ENCODE measurements around the gene RABL6. TPM values are rescaled to one million over a fixed set of nuclear protein-coding genes. Genes with fewer than 3 reads are reported as not detected.
"Not testable (repeated sequence)": the region's sequence is repeated elsewhere in the genome, so short reads cannot be mapped to it uniquely, and the experiment has no call there.

The RABL6 gene
- total and polyA plus RNA-seq, 2 of the 4 experiments (the other 2 are of a cell fraction), result 37.1 to 47.5 TPM

DNA sequence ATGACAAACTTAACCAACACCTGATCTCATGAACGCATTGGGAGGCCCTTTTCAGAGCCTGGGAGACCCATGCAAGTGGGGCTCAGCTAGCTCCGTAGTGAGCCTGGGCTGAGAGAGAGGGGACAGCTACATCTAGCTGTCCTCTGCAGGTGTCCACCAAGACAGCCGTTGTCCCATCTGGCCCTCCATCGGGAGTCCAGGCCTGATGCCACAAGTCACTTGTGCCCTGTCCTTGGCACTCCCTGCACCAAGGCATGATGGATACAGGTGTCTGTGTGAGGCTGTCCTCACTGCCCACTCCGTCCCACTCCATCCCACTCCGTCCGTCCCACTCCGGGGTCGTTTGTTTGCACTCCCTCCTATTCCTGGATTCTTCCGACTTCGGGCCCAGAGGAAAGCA, 60.9 kb downstream of the RABL6 start:
- no peak for TF ChIP-seq RFX5 (IDR thresholded peaks at IDR 0.05; ENCODE audit: low read depth, low read length)
- no peak for TF ChIP-seq SMC3 (IDR thresholded peaks at IDR 0.05; ENCODE audit: low read depth, low read length)
- TF ChIP-seq CHD1 (IDR thresholded peaks at IDR 0.05; ENCODE audit: low read depth, low read length), result no peak
- TF ChIP-seq POLR2A (IDR thresholded peaks at IDR 0.05; ENCODE audit: low read depth, low read length), result no peak
- no peak for TF ChIP-seq RCOR1 (IDR thresholded peaks at IDR 0.05; ENCODE audit: insufficient replicate concordance, low read length)
- TF ChIP-seq FOS (IDR thresholded peaks at IDR 0.05; ENCODE audit: low read depth, low read length), result no peak
- TF ChIP-seq MXI1 (IDR thresholded peaks at IDR 0.05; ENCODE audit: borderline replicate concordance, low read depth, low read length), result no peak
- TF ChIP-seq, protein P1, sequence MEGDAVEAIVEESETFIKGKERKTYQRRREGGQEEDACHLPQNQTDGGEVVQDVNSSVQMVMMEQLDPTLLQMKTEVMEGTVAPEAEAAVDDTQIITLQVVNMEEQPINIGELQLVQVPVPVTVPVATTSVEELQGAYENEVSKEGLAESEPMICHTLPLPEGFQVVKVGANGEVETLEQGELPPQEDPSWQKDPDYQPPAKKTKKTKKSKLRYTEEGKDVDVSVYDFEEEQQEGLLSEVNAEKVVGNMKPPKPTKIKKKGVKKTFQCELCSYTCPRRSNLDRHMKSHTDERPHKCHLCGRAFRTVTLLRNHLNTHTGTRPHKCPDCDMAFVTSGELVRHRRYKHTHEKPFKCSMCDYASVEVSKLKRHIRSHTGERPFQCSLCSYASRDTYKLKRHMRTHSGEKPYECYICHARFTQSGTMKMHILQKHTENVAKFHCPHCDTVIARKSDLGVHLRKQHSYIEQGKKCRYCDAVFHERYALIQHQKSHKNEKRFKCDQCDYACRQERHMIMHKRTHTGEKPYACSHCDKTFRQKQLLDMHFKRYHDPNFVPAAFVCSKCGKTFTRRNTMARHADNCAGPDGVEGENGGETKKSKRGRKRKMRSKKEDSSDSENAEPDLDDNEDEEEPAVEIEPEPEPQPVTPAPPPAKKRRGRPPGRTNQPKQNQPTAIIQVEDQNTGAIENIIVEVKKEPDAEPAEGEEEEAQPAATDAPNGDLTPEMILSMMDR (conservative IDR thresholded peaks at IDR 0.05; ENCODE audit: low read depth, low read length), result no peak
- no peak for TF ChIP-seq BHLHE40 (IDR thresholded peaks at IDR 0.05; ENCODE audit: low read depth, low read length)
- TF ChIP-seq RAD21 (IDR thresholded peaks at IDR 0.05; ENCODE audit: low read length), result no peak
- Histone ChIP-seq H3K4me3 (ENCODE audit: insufficient read depth, low read depth, low read length) (no peak overlapping the region), H3K79me1 (ENCODE audit: low read depth in 1 of 2, low read length in 2 of 2) (peaks cover 15 to 30% of the 10 kb centered on the region in 2 experiments), H2AK9ac (replicated peaks; ENCODE audit: low read depth, low read length, poor library complexity) (no peak overlapping the region), H3K9ac (ENCODE audit: low read depth, low read length) (no peak overlapping the region), H3K56ac (ENCODE audit: extremely low read depth, insufficient read depth, low read length) (no peak overlapping the region), H3K9me1 (ENCODE audit: insufficient read depth, low read length) (peaks cover 5% of the 10 kb centered on the region), H4K20me1 (ENCODE audit: insufficient read depth, low read length) (peaks cover 13% of the 10 kb centered on the region), H3K4ac (ENCODE audit: low read depth, low read length) (no peak overlapping the region), H3K27me3 (ENCODE audit: control insufficient read depth, insufficient read depth, low read length) (no peaks in the 10 kb centered on the region), H3K36me3 (ENCODE audit: control insufficient read depth, insufficient read depth, low read length) (peaks cover 6% of the 10 kb centered on the region), H3K18ac (ENCODE audit: low read depth, low read length) (no peak overlapping the region), H2BK15ac (ENCODE audit: low read depth, low read length) (no peak overlapping the region), H4K91ac (ENCODE audit: insufficient read depth, low read depth, low read length) (no peak overlapping the region), H3K14ac (replicated peaks; ENCODE audit: low read depth, low read length) (no peak overlapping the region), H4K5ac (ENCODE audit: low read depth, low read length) (no peak overlapping the region), H2AFZ (replicated peaks; ENCODE audit: low read length, poor library complexity) (no peak overlapping the region), H3K4me1 (ENCODE audit: control insufficient read depth, insufficient read depth, low read length) (peaks cover 3% of the 10 kb centered on the region), H3K23ac (ENCODE audit: low read depth, low read length) (no peak overlapping the region), H2AK5ac (ENCODE audit: low read depth, low read length) (no peak overlapping the region), H2BK5ac (ENCODE audit: low read depth, low read length, poor library complexity, severe bottlenecking) (no peak overlapping the region), H2BK20ac (ENCODE audit: low read depth, low read length) (no peak overlapping the region), H4K8ac (ENCODE audit: low read depth in 2 of 2, low read length in 2 of 2) (no peak overlapping the region), H3K4me2 (ENCODE audit: low read depth, low read length) (no peak overlapping the region), H2BK120ac (ENCODE audit: low read depth, low read length) (no peak overlapping the region), H3K27ac (ENCODE audit: insufficient read depth, low read length) (no peak overlapping the region), H3K9me3 (ENCODE audit: control insufficient read depth, insufficient read depth, low read length) (peaks cover 10% of the 10 kb centered on the region)
- BruUV-seq (replicated peaks), result no TSS peak
- intact Hi-C loops (cut with micrococcal nuclease), result no loop called here
- ATAC-seq (ENCODE audit: low read depth) (no peak), DNase-seq (no peak)
- 97% methylated on average over 6 of the region's 11 CpGs; no CpG with 5 or more reads in 1 of the 2 experiments for WGBS, 2 experiments (ENCODE audit: extremely low coverage in 2 of 2, insufficient read length in 1 of 2)
- POLR2A ChIA-PET (ENCODE audit: unreplicated experiment), result no interaction called here
- dilution Hi-C loops (cut with HindIII; ENCODE audit: low sequenced_read_pairs, unreplicated experiment), result no loop called here
- CTCF ChIA-PET, result no interaction called here
- in situ Hi-C loops (cut with MboI; ENCODE audit: low sequenced_read_pairs), result no loop called here

DNA sequence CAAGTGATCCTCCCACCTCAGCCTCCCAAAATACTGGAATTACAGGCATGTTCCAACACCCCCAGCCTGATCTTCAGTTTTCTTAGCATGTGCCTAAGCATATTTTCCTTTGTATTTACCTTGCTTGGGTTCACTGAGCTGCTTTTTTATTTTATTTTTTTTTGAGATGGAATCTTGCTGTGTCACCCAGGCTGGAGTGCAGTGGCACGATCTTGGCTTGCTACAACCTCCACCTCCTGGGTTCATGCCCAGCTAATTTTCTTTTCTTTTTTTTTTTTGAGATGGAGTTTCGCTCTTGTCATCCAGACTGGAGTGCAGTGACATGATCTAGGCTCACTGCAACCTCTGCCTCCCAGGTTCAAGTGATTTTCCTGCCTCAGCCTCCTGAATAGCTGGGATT, 61.9 kb downstream of the RABL6 start:
- intact Hi-C loops (cut with micrococcal nuclease), result not testable (repeated sequence)

More for the DNA sequence above, 61.9 kb downstream of the RABL6 start:
- ATAC-seq (ENCODE audit: low read depth); H4K5ac ChIP-seq (ENCODE audit: low read depth, low read length); H4K20me1 ChIP-seq (ENCODE audit: insufficient read depth, low read length); H2BK5ac ChIP-seq (ENCODE audit: low read depth, low read length, poor library complexity, severe bottlenecking); BruUV-seq (replicated peaks); H2AK5ac ChIP-seq (ENCODE audit: low read depth, low read length); POLR2A ChIA-PET (ENCODE audit: unreplicated experiment); H2BK120ac ChIP-seq (ENCODE audit: low read depth, low read length); dilution Hi-C loops (cut with HindIII; ENCODE audit: low sequenced_read_pairs, unreplicated experiment); H3K36me3 ChIP-seq (ENCODE audit: control insufficient read depth, insufficient read depth, low read length); H3K4me1 ChIP-seq (ENCODE audit: control insufficient read depth, insufficient read depth, low read length); H3K9ac ChIP-seq (ENCODE audit: low read depth, low read length); H4K91ac ChIP-seq (ENCODE audit: insufficient read depth, low read depth, low read length); H3K4ac ChIP-seq (ENCODE audit: low read depth, low read length); H3K27me3 ChIP-seq (ENCODE audit: control insufficient read depth, insufficient read depth, low read length); in situ Hi-C loops (cut with MboI; ENCODE audit: low sequenced_read_pairs); H2AK9ac ChIP-seq (replicated peaks; ENCODE audit: low read depth, low read length, poor library complexity); H2BK15ac ChIP-seq (ENCODE audit: low read depth, low read length); H3K18ac ChIP-seq (ENCODE audit: low read depth, low read length); H2BK20ac ChIP-seq (ENCODE audit: low read depth, low read length); H3K4me3 ChIP-seq (ENCODE audit: insufficient read depth, low read depth, low read length); DNase-seq; H3K9me3 ChIP-seq (ENCODE audit: control insufficient read depth, insufficient read depth, low read length); H3K56ac ChIP-seq (ENCODE audit: extremely low read depth, insufficient read depth, low read length); H3K9me1 ChIP-seq (ENCODE audit: insufficient read depth, low read length); H3K27ac ChIP-seq (ENCODE audit: insufficient read depth, low read length); H3K14ac ChIP-seq (replicated peaks; ENCODE audit: low read depth, low read length); H3K23ac ChIP-seq (ENCODE audit: low read depth, low read length); H4K8ac ChIP-seq (ENCODE audit: low read depth in 2 of 2, low read length in 2 of 2); CTCF ChIA-PET; H3K4me2 ChIP-seq (ENCODE audit: low read depth, low read length); H2AFZ ChIP-seq (replicated peaks; ENCODE audit: low read length, poor library complexity): not testable (repeated sequence)
- no CpG with 5 or more reads among the region's 2 CpGs for WGBS, 2 experiments (ENCODE audit: extremely low coverage in 2 of 2, insufficient read length in 1 of 2)
- H3K79me1 ChIP-seq (ENCODE audit: low read depth in 1 of 2, low read length in 2 of 2), result peaks cover 7 to 23% of the 10 kb centered on the region in 2 experiments

Measured in IMR-90 (cell line).